ENCODE measurements around the gene ZNF276.

ZNF276 gene

DNA sequence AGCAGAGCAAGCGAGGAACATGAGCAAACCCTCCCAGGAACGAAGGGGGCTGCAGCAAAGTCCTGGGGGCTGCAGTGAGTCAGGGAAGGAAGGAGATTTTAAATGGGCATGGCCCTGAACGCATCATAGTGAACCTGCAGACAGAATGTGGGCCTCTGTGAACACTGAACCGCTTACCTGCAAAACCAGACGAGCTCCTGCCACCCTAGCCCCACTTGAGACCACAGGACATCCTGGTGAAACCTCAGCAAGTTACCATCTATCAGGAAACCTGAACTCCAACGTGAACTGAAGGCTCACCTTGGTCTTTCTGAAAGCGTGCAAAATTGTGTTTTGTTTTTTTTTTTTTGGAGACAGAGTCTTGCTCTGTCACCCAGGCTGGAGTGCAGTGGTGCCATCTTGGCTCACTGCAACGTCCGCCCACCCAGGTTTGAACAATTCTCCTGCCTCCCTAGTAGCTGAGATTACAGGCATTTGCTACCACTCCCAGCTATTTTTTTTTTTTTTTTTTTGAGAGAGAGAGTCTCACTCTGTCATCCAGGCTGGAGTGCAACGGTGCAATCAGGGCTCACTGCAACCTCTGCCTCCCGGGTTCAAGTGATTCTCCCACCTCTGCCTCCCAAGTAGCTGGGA is 64.3 kb downstream of the ZNF276 start:
- no peak for DNase-seq

DNA sequence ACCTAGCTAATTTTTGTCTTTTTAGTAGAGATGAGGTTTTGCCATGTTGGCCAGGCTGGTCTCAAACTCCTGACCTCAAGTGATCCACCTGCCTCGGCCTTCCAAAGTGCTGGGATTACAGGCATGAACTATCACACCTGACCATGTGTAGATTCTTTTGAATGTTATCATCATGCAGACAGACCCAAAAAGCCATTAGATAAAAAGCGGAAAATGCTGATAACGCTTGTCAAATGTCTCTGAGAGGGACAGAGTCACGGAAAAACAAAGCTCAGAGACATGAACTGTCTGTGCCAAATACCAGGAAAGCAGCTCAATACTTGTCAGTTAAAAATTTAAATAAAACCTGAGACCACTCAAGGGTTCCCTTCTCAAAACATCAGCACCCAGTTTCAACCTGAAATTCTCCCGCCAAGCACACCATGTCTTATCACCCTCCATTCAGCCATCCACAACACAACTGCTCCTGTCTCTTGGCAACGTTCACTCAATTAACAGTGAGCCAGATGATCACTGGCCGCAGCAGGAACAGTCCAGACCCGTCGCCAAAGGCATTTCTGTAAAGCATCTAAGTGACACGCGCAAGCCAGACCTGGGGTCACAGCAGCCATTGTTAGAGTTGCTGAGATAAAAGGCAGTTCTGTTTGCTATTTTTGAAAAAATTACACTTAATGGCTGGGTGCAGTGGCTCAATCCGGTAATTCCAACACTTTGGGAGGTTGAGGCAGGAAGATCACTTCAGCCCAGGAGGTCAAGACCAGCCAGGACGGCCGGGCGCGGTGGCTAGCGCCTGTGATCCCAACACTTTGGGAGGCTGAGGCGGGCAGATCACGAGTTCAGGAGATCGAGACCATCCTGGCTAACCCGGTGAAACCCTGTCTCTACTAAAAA is 65.4 kb downstream of the ZNF276 start:
- no peak for DNase-seq

DNA sequence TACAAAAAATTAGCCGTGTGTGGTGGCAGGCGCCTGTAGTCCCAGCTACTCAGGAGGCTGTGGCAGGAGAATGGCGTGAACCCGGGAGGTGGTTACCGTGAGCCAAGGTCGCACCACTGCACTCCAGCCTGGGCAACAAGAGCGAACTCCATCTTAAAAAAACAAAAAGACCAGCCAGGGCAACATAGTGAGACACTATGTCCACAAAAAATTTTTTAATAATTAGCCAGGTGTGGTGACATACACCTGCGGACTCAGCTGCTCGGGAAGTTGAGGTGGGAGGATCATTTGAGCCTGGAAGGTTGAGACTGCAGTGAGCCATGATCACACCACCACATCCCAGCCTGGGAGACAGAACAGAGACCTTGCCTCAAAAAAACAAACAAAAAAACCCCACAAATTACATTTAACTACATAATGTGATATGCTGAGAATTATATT is 66.0 kb downstream of the ZNF276 start:
- DNase-seq: no peak

Measured in NCI-H187 (cell line).